Fibroblast of lung (primary cell): ENCODE data around the gene RNU6-9. TPM values are rescaled to one million over a fixed set of nuclear protein-coding genes. Genes with fewer than 3 reads are reported as not detected.

Source experiments
- DNase-seq, 2 donors: peaks; one replicate each; pipeline versions ENCODE4 v3.0.0 to v3.0.0-alpha.2; 2010; ENCODE audit warnings: low read depth in 2 of 2
- H2AFZ ChIP-seq: 2 replicates; pipeline ENCODE4 v1.5.1; 2012; ENCODE audit warnings: low read length, control low read depth, inconsistent platforms
- H3K27ac ChIP-seq: 2 replicates; pipeline ENCODE4 v1.5.1; 2011; ENCODE audit warnings: low read length, control low read depth; ENCODE audit not compliant: insufficient read depth
- H3K27me3 ChIP-seq: 2 replicates; pipeline ENCODE4 v1.5.1; 2011; ENCODE audit warnings: mild to moderate bottlenecking, low read length; ENCODE audit not compliant: control insufficient read depth, insufficient read depth
- H3K36me3 ChIP-seq: 2 replicates; pipeline ENCODE4 v1.5.1; 2011; ENCODE audit warnings: low read length; ENCODE audit not compliant: control insufficient read depth, insufficient read depth
- H3K4me1 ChIP-seq: 2 replicates; pipeline ENCODE4 v1.5.1; 2011; ENCODE audit warnings: low read length; ENCODE audit not compliant: control insufficient read depth, insufficient read depth; ENCODE audit errors: extremely low read depth
- H3K4me2 ChIP-seq: 2 replicates; pipeline ENCODE4 v1.5.1; 2011; ENCODE audit warnings: low read length, control low read depth; ENCODE audit not compliant: insufficient read depth; ENCODE audit errors: extremely low read depth
- H3K4me3 ChIP-seq, 4 experiments: fragments of 200-600 bp in 1 of 4; sonication (generic) in 1 of 4; replicated peaks in 1 of 4; 2 replicates each; pipeline ENCODE4 v1.5.1; 2011 to 2016; ENCODE audit warnings: low read length in 4 of 4, low read depth in 3 of 4, mild to moderate bottlenecking in 3 of 4, control low read depth in 2 of 4, inconsistent platforms in 1 of 4, mixed read lengths in 1 of 4; ENCODE audit not compliant: insufficient read depth in 1 of 4; ENCODE audit errors: control extremely low read depth in 1 of 4
- H3K79me2 ChIP-seq: 2 replicates; pipeline ENCODE4 v1.5.1; 2012; ENCODE audit warnings: mild to moderate bottlenecking, low read length, inconsistent platforms; ENCODE audit not compliant: control insufficient read depth, insufficient read depth
- H3K9ac ChIP-seq: 2 replicates; pipeline ENCODE4 v1.5.1; 2011; ENCODE audit warnings: mild to moderate bottlenecking, low read length, control low read depth; ENCODE audit not compliant: insufficient read depth
- H3K9me3 ChIP-seq: 2 replicates; pipeline ENCODE4 v1.5.1; 2012; ENCODE audit warnings: low read depth, low read length; ENCODE audit not compliant: control insufficient read depth, insufficient read depth
- H4K20me1 ChIP-seq: 2 replicates; pipeline ENCODE4 v1.5.1; 2011; ENCODE audit warnings: low read length; ENCODE audit not compliant: control insufficient read depth, insufficient read depth; ENCODE audit errors: extremely low read depth
- EZH2 ChIP-seq: IDR thresholded peaks from 2 replicates; pipeline ENCODE4 v1.5.1; 2012; ENCODE audit warnings: low read length, control low read depth, mild to moderate bottlenecking; ENCODE audit errors: missing control alignments
- polyA plus RNA-seq, 2 donors: library from polyadenylated mRNA; depleted of rRNA in 1 of 2; stranded (reverse) in 1 of 2; unstranded in 1 of 2; fragments of >200 nt; gene quantifications; 2 replicates each; pipeline ENCODE4 v1.2.1, GENCODE V29; 2011 to 2012; ENCODE audit warnings: missing spikeins in 1 of 2
- total RNA-seq: library from RNA; depleted of rRNA; stranded (reverse); fragments of >200 nt; gene quantifications from 2 replicates; pipeline ENCODE4 v1.2.1, GENCODE V29; 2014
- TF ChIP-seq, protein P1 (sequence below), 2 donors: IDR thresholded peaks in 1 of 2; conservative IDR thresholded peaks in 1 of 2; 1 replicate in 1 of 2; 2 replicates in 1 of 2; pipeline ENCODE4 v1.5.1; 2011 to 2012; ENCODE audit warnings: low read length in 2 of 2, control low read depth in 1 of 2, inconsistent platforms in 1 of 2, low read depth in 1 of 2, mild to moderate bottlenecking in 1 of 2

The RNU6-9 gene
- total and polyA plus RNA-seq, 2 donors (not counting 1 experiment from before 2014, with no cell fraction given): not detected

DNA sequence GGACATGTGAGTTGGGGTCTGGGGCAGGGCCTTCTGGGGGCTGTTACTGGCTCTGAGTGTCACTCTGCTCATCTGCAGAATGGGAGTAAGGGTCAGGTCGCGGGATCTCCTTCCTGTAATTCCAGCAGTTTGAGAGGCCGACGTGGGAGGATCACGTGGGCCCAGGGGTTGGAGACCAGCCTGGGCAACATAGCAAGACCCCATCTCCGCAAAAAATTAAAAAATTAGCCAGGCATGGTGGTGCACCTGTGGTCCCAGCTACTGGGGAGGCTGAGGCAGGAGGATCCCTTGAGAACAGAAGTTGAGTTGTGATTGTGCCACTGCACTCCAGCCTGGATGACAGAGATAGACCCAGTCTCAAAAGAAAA, 36.6 kb downstream of the RNU6-9 start:
- Histone ChIP-seq H3K79me2 (peaks cover 42% of the 10 kb centered on the region), H3K4me1 (peaks cover 26% of the 10 kb centered on the region), H3K4me3 (no peak overlapping the region), H2AFZ (no peak overlapping the region), H3K4me2 (no peak overlapping the region), H3K9me3 (no peaks in the 10 kb centered on the region), H3K36me3 (peaks cover 14% of the 10 kb centered on the region), H4K20me1 (no peaks in the 10 kb centered on the region), H3K9ac (no peak overlapping the region), H3K27ac (no peak overlapping the region), H3K27me3 (no peaks in the 10 kb centered on the region)
- TF ChIP-seq, protein P1, sequence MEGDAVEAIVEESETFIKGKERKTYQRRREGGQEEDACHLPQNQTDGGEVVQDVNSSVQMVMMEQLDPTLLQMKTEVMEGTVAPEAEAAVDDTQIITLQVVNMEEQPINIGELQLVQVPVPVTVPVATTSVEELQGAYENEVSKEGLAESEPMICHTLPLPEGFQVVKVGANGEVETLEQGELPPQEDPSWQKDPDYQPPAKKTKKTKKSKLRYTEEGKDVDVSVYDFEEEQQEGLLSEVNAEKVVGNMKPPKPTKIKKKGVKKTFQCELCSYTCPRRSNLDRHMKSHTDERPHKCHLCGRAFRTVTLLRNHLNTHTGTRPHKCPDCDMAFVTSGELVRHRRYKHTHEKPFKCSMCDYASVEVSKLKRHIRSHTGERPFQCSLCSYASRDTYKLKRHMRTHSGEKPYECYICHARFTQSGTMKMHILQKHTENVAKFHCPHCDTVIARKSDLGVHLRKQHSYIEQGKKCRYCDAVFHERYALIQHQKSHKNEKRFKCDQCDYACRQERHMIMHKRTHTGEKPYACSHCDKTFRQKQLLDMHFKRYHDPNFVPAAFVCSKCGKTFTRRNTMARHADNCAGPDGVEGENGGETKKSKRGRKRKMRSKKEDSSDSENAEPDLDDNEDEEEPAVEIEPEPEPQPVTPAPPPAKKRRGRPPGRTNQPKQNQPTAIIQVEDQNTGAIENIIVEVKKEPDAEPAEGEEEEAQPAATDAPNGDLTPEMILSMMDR (conservative IDR thresholded peaks at IDR 0.05 in 1 of 2, IDR thresholded peaks at IDR 0.05 in 1 of 2; ENCODE audit: low read depth in 1 of 2, low read length in 2 of 2): no peak
- TF ChIP-seq EZH2: no peak
- no peak for DNase-seq

DNA sequence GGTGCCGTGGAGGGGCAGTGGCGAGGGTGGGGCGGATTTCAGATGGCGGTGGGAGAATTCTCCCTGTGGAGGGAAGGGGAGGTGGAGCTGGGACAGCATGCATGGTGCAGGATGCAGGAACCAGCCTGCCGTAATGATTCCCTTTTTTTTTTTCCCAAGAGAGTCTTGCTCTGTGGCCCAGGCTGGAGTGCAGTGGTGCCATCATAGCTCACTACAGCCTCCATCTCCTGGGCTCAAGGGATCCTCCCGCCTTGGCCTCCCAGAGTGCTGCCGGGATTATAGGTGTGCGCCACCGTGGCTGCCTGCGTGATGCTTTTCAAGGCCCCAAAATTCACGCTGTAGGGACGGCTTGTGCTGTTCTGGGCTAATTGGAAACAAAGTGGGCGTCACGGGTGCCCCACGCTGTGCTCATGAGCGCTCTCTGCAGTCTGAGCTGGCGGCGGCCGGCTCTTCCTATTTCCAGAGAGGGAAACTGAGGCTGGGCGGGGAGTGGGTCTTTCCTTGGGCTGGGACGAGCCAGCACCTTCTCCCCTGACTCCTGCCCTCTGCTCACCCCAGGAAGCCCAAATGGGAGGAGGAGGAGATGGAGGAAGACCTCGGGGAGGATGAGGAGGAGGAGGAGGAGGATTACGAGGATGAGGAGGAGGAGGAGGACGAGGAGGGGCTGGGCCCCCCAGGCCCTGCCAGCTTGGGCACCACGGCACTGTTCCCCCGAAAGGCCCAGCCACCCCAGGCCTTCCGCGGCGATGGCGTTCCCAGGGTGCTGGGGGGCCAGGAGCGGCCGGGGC, 38.8 kb downstream of the RNU6-9 start:
- DNase-seq: no peak
- no peak for TF ChIP-seq EZH2
- TF ChIP-seq, protein P1 (conservative IDR thresholded peaks at IDR 0.05 in 1 of 2, IDR thresholded peaks at IDR 0.05 in 1 of 2; ENCODE audit: low read depth in 1 of 2, low read length in 2 of 2): no peak

DNA sequence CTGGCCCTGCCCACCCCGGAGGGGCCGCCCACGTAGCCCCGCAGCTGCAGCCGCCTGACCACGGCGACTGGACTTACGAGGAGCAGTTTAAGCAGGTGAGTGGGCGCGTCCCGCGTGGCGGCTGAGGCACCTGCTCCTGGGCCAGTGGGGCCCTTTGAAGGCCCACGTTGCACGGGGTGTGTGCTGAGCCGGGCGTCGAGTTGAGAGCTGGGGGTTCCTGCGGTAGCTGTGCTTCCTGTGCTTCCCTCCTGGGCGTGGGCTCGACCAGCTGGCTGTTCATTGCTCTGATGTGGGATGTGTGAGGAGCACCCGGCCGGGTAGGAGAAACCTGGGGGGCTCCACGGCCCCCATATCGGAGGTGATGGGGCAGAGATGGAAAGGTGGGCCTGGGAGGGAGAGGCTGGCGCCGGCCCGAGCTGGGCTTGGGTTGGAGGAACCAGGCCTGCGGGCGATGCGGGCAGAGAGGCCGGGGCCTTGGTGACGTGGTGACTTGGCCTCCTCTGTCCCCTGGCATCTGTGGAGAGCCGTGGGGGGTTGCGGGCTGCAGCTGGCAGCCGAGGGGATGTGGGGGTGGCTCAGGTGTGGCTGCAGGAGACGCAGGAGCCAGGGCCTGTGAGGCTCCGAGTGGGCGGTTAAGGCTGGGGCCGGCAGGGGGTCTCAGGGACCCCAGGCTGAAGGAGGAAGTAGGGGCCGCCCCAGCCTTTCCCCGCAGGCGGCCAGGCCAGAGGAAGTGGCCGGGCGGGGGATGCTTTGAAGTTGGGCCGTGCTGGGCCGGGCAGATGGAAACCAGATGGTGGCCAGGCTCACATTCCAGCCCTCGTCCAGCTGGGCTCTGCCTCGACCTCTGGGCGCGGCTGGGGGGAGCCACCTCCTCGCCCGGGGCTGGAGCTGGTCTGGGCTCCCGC, 39.6 kb downstream of the RNU6-9 start:
- H2AFZ ChIP-seq: no peak overlapping the region
- peaks cover 51% of the 10 kb centered on the region for H3K79me2 ChIP-seq
- peak overlapping the region; percentile 90 for H3K27ac ChIP-seq
- H3K36me3 ChIP-seq: peaks cover 16% of the 10 kb centered on the region
- H4K20me1 ChIP-seq: no peaks in the 10 kb centered on the region
- peak overlapping the region in 2 of 4 experiments; percentile 14 to 44 for H3K4me3 ChIP-seq
- peaks cover 27% of the 10 kb centered on the region for H3K4me1 ChIP-seq
- TF ChIP-seq EZH2: no peak
- no peaks in the 10 kb centered on the region for H3K9me3 ChIP-seq
- DNase-seq: peak; percentile 93 to 94
- H3K27me3 ChIP-seq: no peaks in the 10 kb centered on the region
- H3K9ac ChIP-seq: peak overlapping the region; percentile 48
- H3K4me2 ChIP-seq: peak overlapping the region; percentile 54

More for the DNA sequence above, 38.8 kb downstream of the RNU6-9 start:
- peak overlapping the region; percentile 90 for H3K27ac ChIP-seq
- no peaks in the 10 kb centered on the region for H4K20me1 ChIP-seq
- H2AFZ ChIP-seq: no peak overlapping the region
- peak overlapping the region; percentile 54 for H3K4me2 ChIP-seq
- H3K79me2 ChIP-seq: peaks cover 53% of the 10 kb centered on the region
- H3K9me3 ChIP-seq: no peaks in the 10 kb centered on the region
- H3K27me3 ChIP-seq: no peaks in the 10 kb centered on the region
- H3K4me3 ChIP-seq: peak overlapping the region in 1 of 4 experiments; percentile 44
- H3K4me1 ChIP-seq: peaks cover 28% of the 10 kb centered on the region
- H3K36me3 ChIP-seq: peaks cover 16% of the 10 kb centered on the region
- H3K9ac ChIP-seq: peak overlapping the region; percentile 48
